ENCODE data around the gene TSPAN16. TPM values are rescaled to one million over a fixed set of nuclear protein-coding genes. Genes with fewer than 3 reads are reported as not detected.

TSPAN16 gene
- total RNA-seq, 1 experiment from 2014 or later: not detected

DNA sequence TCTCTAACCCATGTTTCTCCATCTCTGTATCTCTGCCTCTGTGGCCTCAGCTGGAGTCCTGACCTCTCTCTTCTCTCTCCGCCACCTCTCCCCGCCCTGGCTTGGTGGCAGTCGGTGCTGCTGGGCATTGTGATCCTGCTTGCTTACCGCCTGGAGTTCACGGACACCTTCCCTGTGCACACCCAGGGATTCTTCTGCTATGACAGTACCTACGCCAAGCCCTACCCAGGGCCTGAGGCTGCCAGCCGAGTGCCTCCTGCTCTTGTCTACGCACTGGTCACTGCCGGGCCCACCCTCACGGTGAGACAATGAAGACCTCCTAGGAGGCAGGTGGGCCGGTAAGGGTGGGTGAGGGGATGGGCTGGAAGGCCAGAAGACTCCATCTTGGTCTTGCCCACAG, 63.5 kb downstream of the TSPAN16 start:
- TF ChIP-seq, protein P1, sequence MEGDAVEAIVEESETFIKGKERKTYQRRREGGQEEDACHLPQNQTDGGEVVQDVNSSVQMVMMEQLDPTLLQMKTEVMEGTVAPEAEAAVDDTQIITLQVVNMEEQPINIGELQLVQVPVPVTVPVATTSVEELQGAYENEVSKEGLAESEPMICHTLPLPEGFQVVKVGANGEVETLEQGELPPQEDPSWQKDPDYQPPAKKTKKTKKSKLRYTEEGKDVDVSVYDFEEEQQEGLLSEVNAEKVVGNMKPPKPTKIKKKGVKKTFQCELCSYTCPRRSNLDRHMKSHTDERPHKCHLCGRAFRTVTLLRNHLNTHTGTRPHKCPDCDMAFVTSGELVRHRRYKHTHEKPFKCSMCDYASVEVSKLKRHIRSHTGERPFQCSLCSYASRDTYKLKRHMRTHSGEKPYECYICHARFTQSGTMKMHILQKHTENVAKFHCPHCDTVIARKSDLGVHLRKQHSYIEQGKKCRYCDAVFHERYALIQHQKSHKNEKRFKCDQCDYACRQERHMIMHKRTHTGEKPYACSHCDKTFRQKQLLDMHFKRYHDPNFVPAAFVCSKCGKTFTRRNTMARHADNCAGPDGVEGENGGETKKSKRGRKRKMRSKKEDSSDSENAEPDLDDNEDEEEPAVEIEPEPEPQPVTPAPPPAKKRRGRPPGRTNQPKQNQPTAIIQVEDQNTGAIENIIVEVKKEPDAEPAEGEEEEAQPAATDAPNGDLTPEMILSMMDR (IDR thresholded peaks at IDR 0.05; ENCODE audit: insufficient read depth in 1 of 2, low read depth in 1 of 2, low read length in 1 of 2, severe bottlenecking in 1 of 2, unreplicated experiment in 1 of 2): no peak
- Mint-ChIP-seq H3K36me3 (ENCODE audit: insufficient read depth, unreplicated experiment) (peaks cover 11% of the 10 kb centered on the region), H3K27ac (ENCODE audit: unreplicated experiment) (no peak overlapping the region), H3K9me3 (ENCODE audit: unreplicated experiment) (no peaks in the 10 kb centered on the region), H3K27me3 (ENCODE audit: insufficient read depth, unreplicated experiment) (no peaks in the 10 kb centered on the region), H3K4me3 (ENCODE audit: unreplicated experiment) (no peak overlapping the region), H3K4me1 (ENCODE audit: low read depth, unreplicated experiment) (peaks cover 11% of the 10 kb centered on the region)
- POLR2A ChIA-PET: no interaction called here
- CTCF ChIA-PET: interaction anchor here (0.7 kb wide), 1 partner anchor 68 kb away, joined by 3 read pairs; no protein-coding TSS in a partner anchor
- Histone ChIP-seq H3K9me3 (no peaks in the 10 kb centered on the region), H3K4me1 (no peaks in the 10 kb centered on the region), H3K4me3 (ENCODE audit: low read depth, low read length) (no peak overlapping the region), H3K36me3 (ENCODE audit: control insufficient read depth, insufficient read depth, low read length) (no peaks in the 10 kb centered on the region), H3K27me3 (replicated peaks; ENCODE audit: control insufficient read depth, insufficient read depth, low read length) (no peaks in the 10 kb centered on the region)
- intact Hi-C loops (cut with micrococcal nuclease; ENCODE audit: unreplicated experiment): no loop called here
- no TSS peak for BruUV-seq (replicated peaks)
- DNase-seq: no peak

DNA sequence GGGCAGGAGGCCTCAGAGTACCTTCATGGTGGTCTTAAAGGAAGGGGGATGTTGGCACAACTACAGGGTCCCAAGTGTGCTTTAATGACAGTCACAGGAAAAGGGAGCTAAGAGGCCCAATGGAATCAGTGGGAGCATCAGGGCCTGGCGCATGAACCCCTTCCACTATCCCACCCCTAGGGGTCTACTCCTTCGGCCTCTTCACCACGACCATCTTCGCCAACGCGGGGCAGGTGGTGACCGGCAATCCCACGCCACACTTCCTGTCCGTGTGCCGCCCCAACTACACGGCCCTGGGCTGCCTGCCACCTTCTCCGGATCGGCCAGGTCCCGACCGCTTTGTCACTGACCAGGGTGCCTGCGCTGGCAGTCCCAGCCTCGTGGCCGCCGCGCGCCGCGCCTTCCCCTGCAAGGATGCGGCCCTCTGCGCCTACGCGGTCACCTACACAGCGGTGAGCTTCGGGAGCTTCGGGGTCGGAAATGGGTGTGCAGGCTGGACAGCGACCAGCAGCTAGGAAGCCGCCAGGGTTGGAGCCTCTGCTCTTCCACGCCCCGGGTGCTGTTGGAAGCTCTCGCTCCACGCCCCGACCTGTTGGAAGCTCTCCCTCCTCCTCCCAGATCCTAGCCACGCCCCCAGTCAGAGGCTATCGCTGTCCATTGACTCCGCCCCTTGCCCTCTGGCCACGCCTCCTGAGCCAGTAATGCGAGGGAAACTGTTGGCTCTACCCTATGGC, 65.2 kb downstream of the TSPAN16 start:
- Histone ChIP-seq H3K4me1 (no peaks in the 10 kb centered on the region), H3K4me3 (ENCODE audit: low read depth, low read length) (no peak overlapping the region), H3K36me3 (ENCODE audit: control insufficient read depth, insufficient read depth, low read length) (no peaks in the 10 kb centered on the region), H3K27me3 (replicated peaks; ENCODE audit: control insufficient read depth, insufficient read depth, low read length) (no peaks in the 10 kb centered on the region), H3K9me3 (no peaks in the 10 kb centered on the region)
- H3K9me3 Mint-ChIP-seq (ENCODE audit: unreplicated experiment): no peaks in the 10 kb centered on the region
- DNase-seq: peak; percentile 58 to 78
- no peak overlapping the region for H3K27ac Mint-ChIP-seq (ENCODE audit: unreplicated experiment)
- TF ChIP-seq, protein P1 (IDR thresholded peaks at IDR 0.05; ENCODE audit: insufficient read depth in 1 of 2, low read depth in 1 of 2, low read length in 1 of 2, severe bottlenecking in 1 of 2, unreplicated experiment in 1 of 2): no peak
- no peaks in the 10 kb centered on the region for H3K27me3 Mint-ChIP-seq (ENCODE audit: insufficient read depth, unreplicated experiment)
- ChIA-PET POLR2A (interaction anchor here (1.2 kb wide), 1 partner anchor 13 kb away, joined by 3 read pairs; the partner anchor contains the start of gene SWSAP1), CTCF (no interaction called here)
- H3K4me3 Mint-ChIP-seq (ENCODE audit: unreplicated experiment): no peak overlapping the region
- intact Hi-C loops (cut with micrococcal nuclease; ENCODE audit: unreplicated experiment): no loop called here
- H3K36me3 Mint-ChIP-seq (ENCODE audit: insufficient read depth, unreplicated experiment): peaks cover 5% of the 10 kb centered on the region
- H3K4me1 Mint-ChIP-seq (ENCODE audit: low read depth, unreplicated experiment): peaks cover 7% of the 10 kb centered on the region
- BruUV-seq (replicated peaks): no TSS peak

DNA sequence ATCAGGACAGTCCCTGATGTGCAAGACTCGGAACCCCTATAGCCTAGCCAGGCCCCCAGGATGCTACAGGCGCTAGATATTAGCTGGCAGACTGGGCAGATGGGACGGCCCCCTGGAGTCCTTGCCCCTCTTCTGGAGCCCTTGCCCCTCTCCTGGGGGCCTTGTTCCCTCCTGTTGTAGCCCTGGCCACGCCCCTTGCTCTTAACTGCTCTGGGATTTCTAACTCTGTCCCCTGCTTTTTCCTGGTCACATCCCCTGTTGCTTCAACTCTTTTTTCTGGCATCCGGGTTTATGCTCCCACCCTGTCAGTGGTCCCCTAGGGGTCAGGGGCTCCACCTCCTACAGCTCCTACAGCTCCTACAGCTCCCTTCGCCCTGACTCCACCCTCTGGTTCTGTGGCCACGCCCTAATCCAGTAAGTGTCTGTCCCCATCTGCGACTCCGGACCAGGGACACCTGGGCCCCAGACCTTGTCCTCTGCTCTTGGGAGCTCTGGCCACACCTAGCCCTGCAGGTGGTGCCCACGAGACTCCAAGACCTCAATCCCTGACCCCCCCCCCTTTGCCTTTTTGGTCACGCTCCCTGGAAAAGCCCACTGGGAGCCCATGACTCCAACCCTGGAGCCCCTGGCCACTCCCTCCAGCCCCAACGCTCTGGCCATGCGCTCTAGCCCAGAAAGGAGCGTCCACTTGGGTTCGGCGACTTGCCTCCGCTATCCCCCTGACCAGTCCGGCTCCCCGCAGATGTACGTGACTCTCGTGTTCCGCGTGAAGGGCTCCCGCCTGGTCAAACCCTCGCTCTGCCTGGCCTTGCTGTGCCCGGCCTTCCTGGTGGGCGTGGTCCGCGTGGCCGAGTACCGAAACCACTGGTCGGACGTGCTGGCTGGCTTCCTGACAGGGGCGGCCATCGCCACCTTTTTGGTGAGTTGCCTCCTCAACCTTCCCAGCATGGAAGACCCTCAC, 66.1 kb downstream of the TSPAN16 start:
- no TSS peak for BruUV-seq (replicated peaks)
- POLR2A ChIA-PET: interaction anchor here (0.6 to 1.2 kb wide), 2 partner anchors 13 to 34 kb away, joined by 3 to 9 read pairs; partner anchors contain the start of gene SWSAP1

More for the DNA sequence above, 66.1 kb downstream of the TSPAN16 start:
- Histone ChIP-seq H3K27me3 (replicated peaks; ENCODE audit: control insufficient read depth, insufficient read depth, low read length) (no peaks in the 10 kb centered on the region), H3K4me3 (ENCODE audit: low read depth, low read length) (no peak overlapping the region), H3K36me3 (ENCODE audit: control insufficient read depth, insufficient read depth, low read length) (no peaks in the 10 kb centered on the region), H3K4me1 (no peaks in the 10 kb centered on the region), H3K9me3 (no peaks in the 10 kb centered on the region)
- CTCF ChIA-PET: interaction anchor here (0.5 kb wide), 1 partner anchor 12 kb away, joined by 8 read pairs; the partner anchor contains the start of gene SWSAP1
- H3K4me1 Mint-ChIP-seq (ENCODE audit: low read depth, unreplicated experiment): peaks cover 7% of the 10 kb centered on the region
- H3K27ac Mint-ChIP-seq (ENCODE audit: unreplicated experiment): no peak overlapping the region
- no peaks in the 10 kb centered on the region for H3K27me3 Mint-ChIP-seq (ENCODE audit: insufficient read depth, unreplicated experiment)
- intact Hi-C loops (cut with micrococcal nuclease; ENCODE audit: unreplicated experiment): no loop called here
- no peak for DNase-seq
- TF ChIP-seq, protein P1 (IDR thresholded peaks at IDR 0.05; ENCODE audit: insufficient read depth in 1 of 2, low read depth in 1 of 2, low read length in 1 of 2, severe bottlenecking in 1 of 2, unreplicated experiment in 1 of 2): no peak
- H3K36me3 Mint-ChIP-seq (ENCODE audit: insufficient read depth, unreplicated experiment): peaks cover 2% of the 10 kb centered on the region
- no peaks in the 10 kb centered on the region for H3K9me3 Mint-ChIP-seq (ENCODE audit: unreplicated experiment)
- no peak overlapping the region for H3K4me3 Mint-ChIP-seq (ENCODE audit: unreplicated experiment)

All from Caco-2 (cell line).